Measurements from ENCODE around the gene BCL7A. TPM values are rescaled to one million over a fixed set of nuclear protein-coding genes. Genes with fewer than 3 reads are reported as not detected.
"Not testable (repeated sequence)": the region's sequence is repeated elsewhere in the genome, so short reads cannot be mapped to it uniquely, and the experiment has no call there.

BCL7A gene
- total RNA-seq, 1 donor from 2014 or later, result 8.1 TPM

- H3K27ac ChIP-seq, result no peak overlapping the region
- TF ChIP-seq POLR2AphosphoS5 (IDR thresholded peaks at IDR 0.05; ENCODE audit: insufficient read depth in 1 of 2, low read depth in 1 of 2) (no peak), POLR2A (IDR thresholded peaks at IDR 0.05) (no peak), CTCF (IDR thresholded peaks at IDR 0.05) (no peak)
- H3K9me3 ChIP-seq, result no peaks in the 10 kb centered on the region
- no peak overlapping the region for H3K4me3 ChIP-seq
- no peak for DNase-seq (ENCODE audit: extremely low spot score in 2 of 2)
- peaks cover 9% of the 10 kb centered on the region for H3K4me1 ChIP-seq
- no peaks in the 10 kb centered on the region for H3K27me3 ChIP-seq
- peaks cover 0 to 14% of the 10 kb centered on the region in 2 donors for H3K36me3 ChIP-seq
- intact Hi-C loops (cut with DNase I), result no loop called here
These were observed 28.1 kb downstream of the BCL7A start for GRCh38 chr12:122049827-122050226.

GRCh38 chr12:122050706-122051105 lies 29.0 kb downstream of the BCL7A start:
- H3K9me3 ChIP-seq, result no peaks in the 10 kb centered on the region
- H3K27me3 ChIP-seq, result no peaks in the 10 kb centered on the region
- no peak overlapping the region for H3K4me3 ChIP-seq
- H3K36me3 ChIP-seq, result peaks cover 0 to 13% of the 10 kb centered on the region in 2 donors
- no peak for DNase-seq (ENCODE audit: extremely low spot score in 2 of 2)
- no peak overlapping the region for H3K27ac ChIP-seq
- H3K4me1 ChIP-seq, result peaks cover 9% of the 10 kb centered on the region
- intact Hi-C loops (cut with DNase I), result no loop called here
- TF ChIP-seq POLR2AphosphoS5 (IDR thresholded peaks at IDR 0.05; ENCODE audit: insufficient read depth in 1 of 2, low read depth in 1 of 2) (no peak), POLR2A (IDR thresholded peaks at IDR 0.05) (no peak), CTCF (IDR thresholded peaks at IDR 0.05) (no peak)

GRCh38 chr12:122051231-122051876 lies 29.7 kb downstream of the BCL7A start:
- no peaks in the 10 kb centered on the region for H3K27me3 ChIP-seq
- H3K4me3 ChIP-seq, result no peak overlapping the region
- H3K36me3 ChIP-seq, result peaks cover 0 to 8% of the 10 kb centered on the region in 2 donors
- peaks cover 9% of the 10 kb centered on the region for H3K4me1 ChIP-seq
- TF ChIP-seq POLR2A (IDR thresholded peaks at IDR 0.05) (no peak), POLR2AphosphoS5 (IDR thresholded peaks at IDR 0.05; ENCODE audit: insufficient read depth in 1 of 2, low read depth in 1 of 2) (no peak), CTCF (IDR thresholded peaks at IDR 0.05) (no peak)
- intact Hi-C loops (cut with DNase I), result no loop called here
- no peak for DNase-seq (ENCODE audit: extremely low spot score in 2 of 2)
- H3K9me3 ChIP-seq, result no peaks in the 10 kb centered on the region
- no peak overlapping the region for H3K27ac ChIP-seq

- Histone ChIP-seq H3K4me1 (peaks cover 9% of the 10 kb centered on the region), H3K27ac (no peak overlapping the region), H3K27me3 (no peaks in the 10 kb centered on the region), H3K36me3 (peaks cover 0 to 8% of the 10 kb centered on the region in 2 donors), H3K4me3 (no peak overlapping the region), H3K9me3 (no peaks in the 10 kb centered on the region)
- DNase-seq (ENCODE audit: extremely low spot score in 2 of 2), result no peak
- intact Hi-C loops (cut with DNase I), result no loop called here
- no peak for TF ChIP-seq POLR2AphosphoS5 (IDR thresholded peaks at IDR 0.05; ENCODE audit: insufficient read depth in 1 of 2, low read depth in 1 of 2)
- no peak for TF ChIP-seq POLR2A (IDR thresholded peaks at IDR 0.05)
- TF ChIP-seq CTCF (IDR thresholded peaks at IDR 0.05), result no peak
These were observed 30.6 kb downstream of the BCL7A start for GRCh38 chr12:122052285-122052684.

- Histone ChIP-seq H3K4me1 (peaks cover 14% of the 10 kb centered on the region), H3K27ac (no peak overlapping the region), H3K9me3 (no peaks in the 10 kb centered on the region), H3K27me3 (no peaks in the 10 kb centered on the region), H3K36me3 (peaks cover 0 to 8% of the 10 kb centered on the region in 2 donors), H3K4me3 (no peak overlapping the region)
- TF ChIP-seq POLR2A (IDR thresholded peaks at IDR 0.05) (no peak), POLR2AphosphoS5 (IDR thresholded peaks at IDR 0.05; ENCODE audit: insufficient read depth in 1 of 2, low read depth in 1 of 2) (no peak), CTCF (IDR thresholded peaks at IDR 0.05) (no peak)
- intact Hi-C loops (cut with DNase I), result loop anchor here (2.0 kb wide), 1 partner anchor 68 kb away; no protein-coding TSS in a partner anchor
- no peak for DNase-seq (ENCODE audit: extremely low spot score in 2 of 2)
These were observed 33.3 kb downstream of the BCL7A start for GRCh38 chr12:122054842-122055520.

- H3K27ac ChIP-seq; intact Hi-C loops (cut with DNase I): not testable (repeated sequence)
- peaks cover 0 to 10% of the 10 kb centered on the region in 2 donors for H3K36me3 ChIP-seq
These were observed 34.7 kb downstream of the BCL7A start for GRCh38 chr12:122056406-122056805.

More at GRCh38 chr12:122056406-122056805, 34.7 kb downstream of the BCL7A start:
- not testable (repeated sequence) for DNase-seq (ENCODE audit: extremely low spot score in 2 of 2); H3K9me3 ChIP-seq; H3K4me3 ChIP-seq; H3K27me3 ChIP-seq
- H3K4me1 ChIP-seq, result peaks cover 18% of the 10 kb centered on the region
